GM12878 (cell line): ENCODE results near the gene KIF23.
A peak's percentile ranks its signal among the peaks of the same experiment; 100 is the strongest.

Source experiments
- BHLHE40 ChIP-seq, 2 experiments: fragments of 450-650 bp in 1 of 2; IDR thresholded peaks; 2 replicates each; pipeline ENCODE4 v1.6.1; 2011 to 2017; ENCODE audit warnings: low read depth in 2 of 2, borderline replicate concordance in 1 of 2, improper control_type of control experiment in 1 of 2, low read length in 1 of 2, mild to moderate bottlenecking in 1 of 2
- CEBPB ChIP-seq, 2 experiments: fragments of 150-350 bp in 1 of 2; IDR thresholded peaks; 2 replicates each; pipeline ENCODE4 v1.6.1; 2012 to 2014; ENCODE audit warnings: low read depth in 2 of 2, low read length in 2 of 2, borderline replicate concordance in 1 of 2, inconsistent platforms in 1 of 2
- CEBPZ ChIP-seq: fragments of 150-350 bp; IDR thresholded peaks from 2 replicates; pipeline ENCODE4 v1.6.1; 2016; ENCODE audit warnings: low read depth, low read length
- IRF3 ChIP-seq: fragments of 450-650 bp; IDR thresholded peaks from 2 replicates; pipeline ENCODE4 v1.6.1; 2014; ENCODE audit warnings: mild to moderate bottlenecking
- MTA2 ChIP-seq: fragments of 450-650 bp; IDR thresholded peaks from 2 replicates; pipeline ENCODE4 v1.6.1; 2016; ENCODE audit warnings: low read depth, mild to moderate bottlenecking, moderate library complexity
- POLR2A ChIP-seq: IDR thresholded peaks from 2 replicates; pipeline ENCODE4 v1.6.1; 2011; ENCODE audit warnings: low read depth, mild to moderate bottlenecking, low read length
- RAD21 ChIP-seq: IDR thresholded peaks from 2 replicates; pipeline ENCODE4 v1.6.1; 2011; ENCODE audit warnings: mild to moderate bottlenecking, low read depth, low read length, moderate library complexity; ENCODE audit not compliant: insufficient read depth
- SMC3 ChIP-seq: IDR thresholded peaks from 2 replicates; pipeline ENCODE4 v1.6.1; 2011; ENCODE audit warnings: low read length, improper control_type of control experiment, borderline replicate concordance
- YY1 ChIP-seq: IDR thresholded peaks from 2 replicates; pipeline ENCODE4 v1.6.1; 2011; ENCODE audit warnings: low read depth, mild to moderate bottlenecking, low read length
- ZNF274 ChIP-seq: IDR thresholded peaks from one replicate; pipeline ENCODE4 v1.8.0; 2011; ENCODE audit not compliant: insufficient read length, insufficient read depth
- TF ChIP-seq, protein P1 (sequence below): IDR thresholded peaks from 2 replicates; pipeline ENCODE4 v1.6.1; 2012; ENCODE audit warnings: low read length, inconsistent platforms
- TF ChIP-seq, protein P2 (sequence below), 3 experiments: IDR thresholded peaks in 2 of 3; conservative IDR thresholded peaks in 1 of 3; 2 replicates each; pipeline ENCODE4 v1.5.1; 2011; ENCODE audit warnings: low read depth in 3 of 3, low read length in 3 of 3, mild to moderate bottlenecking in 3 of 3, control low read depth in 2 of 3, moderate library complexity in 2 of 3, inconsistent platforms in 1 of 3, mixed read lengths in 1 of 3; ENCODE audit not compliant: control insufficient read depth in 2 of 3, insufficient read depth in 1 of 3; ENCODE audit errors: extremely low read depth in 1 of 3
- TF ChIP-seq, protein P3 (sequence below): IDR thresholded peaks from 2 replicates; pipeline ENCODE4 v1.6.1; 2012; ENCODE audit warnings: mild to moderate bottlenecking, low read depth, low read length
- TF ChIP-seq, protein P4 (sequence below): IDR thresholded peaks from 2 replicates; pipeline ENCODE4 v1.6.1; 2011; ENCODE audit warnings: low read depth, low read length, improper control_type of control experiment, borderline replicate concordance

GRCh38 chr15:69410248-69410874, 3.8 kb upstream of the KIF23 start:
- TF ChIP-seq IRF3 (no peak), SMC3 (no peak), MTA2 (no peak), POLR2A (no peak), ZNF274 (no peak), CEBPZ (no peak), YY1 (no peak), BHLHE40 (IDR thresholded peaks at IDR 0.05; ENCODE audit: borderline replicate concordance in 1 of 2, low read depth in 2 of 2, low read length in 1 of 2) (no peak), CEBPB (IDR thresholded peaks at IDR 0.05; ENCODE audit: borderline replicate concordance in 1 of 2, low read depth in 2 of 2, low read length in 2 of 2) (no peak), RAD21 (no peak)
- TF ChIP-seq, protein P1, sequence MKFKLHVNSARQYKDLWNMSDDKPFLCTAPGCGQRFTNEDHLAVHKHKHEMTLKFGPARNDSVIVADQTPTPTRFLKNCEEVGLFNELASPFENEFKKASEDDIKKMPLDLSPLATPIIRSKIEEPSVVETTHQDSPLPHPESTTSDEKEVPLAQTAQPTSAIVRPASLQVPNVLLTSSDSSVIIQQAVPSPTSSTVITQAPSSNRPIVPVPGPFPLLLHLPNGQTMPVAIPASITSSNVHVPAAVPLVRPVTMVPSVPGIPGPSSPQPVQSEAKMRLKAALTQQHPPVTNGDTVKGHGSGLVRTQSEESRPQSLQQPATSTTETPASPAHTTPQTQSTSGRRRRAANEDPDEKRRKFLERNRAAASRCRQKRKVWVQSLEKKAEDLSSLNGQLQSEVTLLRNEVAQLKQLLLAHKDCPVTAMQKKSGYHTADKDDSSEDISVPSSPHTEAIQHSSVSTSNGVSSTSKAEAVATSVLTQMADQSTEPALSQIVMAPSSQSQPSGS, result no peak
- TF ChIP-seq, protein P2, sequence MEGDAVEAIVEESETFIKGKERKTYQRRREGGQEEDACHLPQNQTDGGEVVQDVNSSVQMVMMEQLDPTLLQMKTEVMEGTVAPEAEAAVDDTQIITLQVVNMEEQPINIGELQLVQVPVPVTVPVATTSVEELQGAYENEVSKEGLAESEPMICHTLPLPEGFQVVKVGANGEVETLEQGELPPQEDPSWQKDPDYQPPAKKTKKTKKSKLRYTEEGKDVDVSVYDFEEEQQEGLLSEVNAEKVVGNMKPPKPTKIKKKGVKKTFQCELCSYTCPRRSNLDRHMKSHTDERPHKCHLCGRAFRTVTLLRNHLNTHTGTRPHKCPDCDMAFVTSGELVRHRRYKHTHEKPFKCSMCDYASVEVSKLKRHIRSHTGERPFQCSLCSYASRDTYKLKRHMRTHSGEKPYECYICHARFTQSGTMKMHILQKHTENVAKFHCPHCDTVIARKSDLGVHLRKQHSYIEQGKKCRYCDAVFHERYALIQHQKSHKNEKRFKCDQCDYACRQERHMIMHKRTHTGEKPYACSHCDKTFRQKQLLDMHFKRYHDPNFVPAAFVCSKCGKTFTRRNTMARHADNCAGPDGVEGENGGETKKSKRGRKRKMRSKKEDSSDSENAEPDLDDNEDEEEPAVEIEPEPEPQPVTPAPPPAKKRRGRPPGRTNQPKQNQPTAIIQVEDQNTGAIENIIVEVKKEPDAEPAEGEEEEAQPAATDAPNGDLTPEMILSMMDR (IDR thresholded peaks at IDR 0.05 in 2 of 3, conservative IDR thresholded peaks at IDR 0.05 in 1 of 3; ENCODE audit: control insufficient read depth in 2 of 3, extremely low read depth in 1 of 3, insufficient read depth in 1 of 3, low read depth in 3 of 3, low read length in 3 of 3), result peak in 2 of 3 experiments; percentile 12 to 33; a peak in 1 of 6 replicates
- TF ChIP-seq, protein P3, sequence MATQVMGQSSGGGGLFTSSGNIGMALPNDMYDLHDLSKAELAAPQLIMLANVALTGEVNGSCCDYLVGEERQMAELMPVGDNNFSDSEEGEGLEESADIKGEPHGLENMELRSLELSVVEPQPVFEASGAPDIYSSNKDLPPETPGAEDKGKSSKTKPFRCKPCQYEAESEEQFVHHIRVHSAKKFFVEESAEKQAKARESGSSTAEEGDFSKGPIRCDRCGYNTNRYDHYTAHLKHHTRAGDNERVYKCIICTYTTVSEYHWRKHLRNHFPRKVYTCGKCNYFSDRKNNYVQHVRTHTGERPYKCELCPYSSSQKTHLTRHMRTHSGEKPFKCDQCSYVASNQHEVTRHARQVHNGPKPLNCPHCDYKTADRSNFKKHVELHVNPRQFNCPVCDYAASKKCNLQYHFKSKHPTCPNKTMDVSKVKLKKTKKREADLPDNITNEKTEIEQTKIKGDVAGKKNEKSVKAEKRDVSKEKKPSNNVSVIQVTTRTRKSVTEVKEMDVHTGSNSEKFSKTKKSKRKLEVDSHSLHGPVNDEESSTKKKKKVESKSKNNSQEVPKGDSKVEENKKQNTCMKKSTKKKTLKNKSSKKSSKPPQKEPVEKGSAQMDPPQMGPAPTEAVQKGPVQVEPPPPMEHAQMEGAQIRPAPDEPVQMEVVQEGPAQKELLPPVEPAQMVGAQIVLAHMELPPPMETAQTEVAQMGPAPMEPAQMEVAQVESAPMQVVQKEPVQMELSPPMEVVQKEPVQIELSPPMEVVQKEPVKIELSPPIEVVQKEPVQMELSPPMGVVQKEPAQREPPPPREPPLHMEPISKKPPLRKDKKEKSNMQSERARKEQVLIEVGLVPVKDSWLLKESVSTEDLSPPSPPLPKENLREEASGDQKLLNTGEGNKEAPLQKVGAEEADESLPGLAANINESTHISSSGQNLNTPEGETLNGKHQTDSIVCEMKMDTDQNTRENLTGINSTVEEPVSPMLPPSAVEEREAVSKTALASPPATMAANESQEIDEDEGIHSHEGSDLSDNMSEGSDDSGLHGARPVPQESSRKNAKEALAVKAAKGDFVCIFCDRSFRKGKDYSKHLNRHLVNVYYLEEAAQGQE, result no peak
- TF ChIP-seq, protein P4, sequence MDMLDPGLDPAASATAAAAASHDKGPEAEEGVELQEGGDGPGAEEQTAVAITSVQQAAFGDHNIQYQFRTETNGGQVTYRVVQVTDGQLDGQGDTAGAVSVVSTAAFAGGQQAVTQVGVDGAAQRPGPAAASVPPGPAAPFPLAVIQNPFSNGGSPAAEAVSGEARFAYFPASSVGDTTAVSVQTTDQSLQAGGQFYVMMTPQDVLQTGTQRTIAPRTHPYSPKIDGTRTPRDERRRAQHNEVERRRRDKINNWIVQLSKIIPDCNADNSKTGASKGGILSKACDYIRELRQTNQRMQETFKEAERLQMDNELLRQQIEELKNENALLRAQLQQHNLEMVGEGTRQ, result no peak
